CD4-positive, alpha-beta T cell (primary cell): ENCODE results near the gene MGRN1. TPM values are rescaled to one million over a fixed set of nuclear protein-coding genes. Genes with fewer than 3 reads are reported as not detected.

ENCODE experiments used
- ATAC-seq: fragments of 200-7000 bp; cut with Tn5 transposase; one replicate; pipeline ENCODE4 v1.10.0; 2022; ENCODE audit warnings: mild to moderate bottlenecking; ENCODE audit not compliant: poor library complexity
- CTCF ChIA-PET: fragments of 350-600 bp; sonication (Branson Sonifier 250); formaldehyde crosslinking; loops from one replicate; lab custom pipeline; 2021; ENCODE audit warnings: antibody characterized with exemption, inconsistent platforms; lab: Charles Lee
- POLR2A ChIA-PET: fragments of 350-600 bp; sonication (Branson Sonifier 250); formaldehyde crosslinking; loops from one replicate; lab custom pipeline; 2021; ENCODE audit warnings: antibody characterized with exemption, inconsistent platforms; lab: Charles Lee
- DNase-seq, 14 experiments: peaks; one replicate each; pipeline ENCODE4 v3.0.0-alpha.2; 2013 to 2020; ENCODE audit warnings: mixed read lengths in 2 of 14
- H3K27ac ChIP-seq, 2 donors: one replicate each; pipeline versions ENCODE4 v1.5.1 to v1.7.0; 2013; ENCODE audit warnings: low read length in 2 of 2, low read depth in 1 of 2, mild to moderate bottlenecking in 1 of 2
- H3K27me3 ChIP-seq, 2 experiments: 1 replicate in 1 of 2; 2 replicates in 1 of 2; pipeline versions ENCODE4 v1.6.1 to v1.7.0; 2013; ENCODE audit warnings: low read length in 2 of 2, control low read depth in 1 of 2, mild to moderate bottlenecking in 1 of 2, moderate library complexity in 1 of 2; ENCODE audit not compliant: insufficient read depth in 2 of 2, control insufficient read depth in 1 of 2
- H3K36me3 ChIP-seq: one replicate; pipeline ENCODE4 v1.6.1; 2013; ENCODE audit warnings: low read length, control low read depth; ENCODE audit not compliant: insufficient read depth
- H3K4me1 ChIP-seq: one replicate; pipeline ENCODE4 v1.6.1; 2013; ENCODE audit warnings: low read length, control low read depth; ENCODE audit not compliant: insufficient read depth
- H3K4me3 ChIP-seq: one replicate; pipeline ENCODE4 v1.5.1; 2013; ENCODE audit warnings: mild to moderate bottlenecking, low read length, moderate library complexity
- H3K9me3 ChIP-seq, 2 experiments: 1 replicate in 1 of 2; 2 replicates in 1 of 2; pipeline versions ENCODE4 v1.6.1 to v1.7.0; 2013; ENCODE audit warnings: low read length in 2 of 2, mild to moderate bottlenecking in 2 of 2, control low read depth in 1 of 2, moderate library complexity in 1 of 2; ENCODE audit not compliant: control insufficient read depth in 1 of 2, insufficient read depth in 1 of 2
- H3K27ac Mint-ChIP-seq: one replicate; pipeline ENCODE4 v1.8.0; 2020; ENCODE audit warnings: mixed read lengths
- H3K27me3 Mint-ChIP-seq: one replicate; pipeline ENCODE4 v1.8.0; 2021; ENCODE audit warnings: mixed read lengths
- H3K36me3 Mint-ChIP-seq: one replicate; pipeline ENCODE4 v1.8.0; 2021; ENCODE audit warnings: low read depth, mixed read lengths
- H3K4me1 Mint-ChIP-seq: one replicate; pipeline ENCODE4 v1.8.0; 2021; ENCODE audit warnings: low read depth, mixed read lengths
- H3K4me3 Mint-ChIP-seq: one replicate; pipeline ENCODE4 v1.8.0; 2020; ENCODE audit warnings: mild to moderate bottlenecking, mixed read lengths
- H3K9me3 Mint-ChIP-seq: one replicate; pipeline ENCODE4 v1.8.0; 2020; ENCODE audit warnings: mixed read lengths
- intact Hi-C, 2 experiments: fragments of 100-400 bp; cut with DNase I in 1 of 2; cut with micrococcal nuclease in 1 of 2; formaldehyde crosslinking; loops; one replicate each; pipeline versions ENCODE4 v1.15.1 to v1.9.0; 2023 to 2025; cut with DNase I, micrococcal nuclease
- total RNA-seq, 174 experiments: library from RNA in 2 of 174; stranded (reverse) in 2 of 174; gene quantifications; one replicate each; pipeline ENCODE4 v1.2.3 and lab custom pipeline; 2021 to 2026
- TF ChIP-seq, protein P1 (sequence below): fragments of 200-600 bp; IDR thresholded peaks from one replicate; pipeline ENCODE4 v1.8.0; 2022; ENCODE audit warnings: antibody characterized with exemption, mild to moderate bottlenecking

Gene MGRN1
- total RNA-seq, 2 experiments from 2014 or later: 45.9 to 48.6 TPM

DNA sequence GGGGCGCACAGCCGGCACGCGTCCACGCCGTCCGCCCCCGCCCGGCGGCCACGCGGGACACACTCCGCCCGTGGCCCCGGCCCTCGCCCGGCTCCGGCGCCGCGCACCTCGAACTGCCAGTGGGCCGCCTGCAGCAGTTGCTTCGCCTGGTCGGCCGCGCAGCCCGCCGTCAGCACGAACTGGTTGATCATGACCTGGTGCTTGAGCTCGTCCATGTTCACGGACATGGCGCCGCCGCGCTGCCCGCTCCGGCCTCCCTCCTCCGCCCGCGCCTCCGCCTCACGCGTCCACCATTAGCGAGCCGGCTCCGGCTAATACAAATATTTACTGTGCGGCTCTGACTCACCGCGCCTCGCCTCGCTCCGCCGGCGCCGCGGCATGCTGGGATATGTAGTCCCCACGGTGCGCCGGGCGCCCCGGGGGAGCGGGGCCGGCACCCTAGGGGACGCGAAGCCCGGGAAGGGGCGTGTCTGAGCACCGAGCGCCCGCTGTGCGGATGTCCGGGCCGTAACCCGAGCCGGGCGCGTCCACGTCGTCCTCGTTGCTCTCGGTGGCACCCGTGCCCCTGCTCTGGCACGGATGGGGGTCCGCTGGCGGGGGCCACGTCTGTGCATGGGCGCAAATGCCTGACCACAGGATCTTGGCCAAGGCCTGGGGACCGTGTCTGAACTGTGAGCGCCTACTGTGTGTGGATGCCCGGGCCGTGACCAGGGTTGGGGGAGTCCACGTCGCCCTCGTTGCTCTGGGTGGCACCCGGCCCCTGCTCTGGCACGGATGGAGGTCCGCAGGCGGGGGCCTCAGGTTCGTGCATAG, 9.8 kb upstream of the MGRN1 start, which contains the start of gene UBALD1:
UBALD1 (minus strand) TSS at position 318 of the 813 bp plus-strand sequence; CDS start at position 227, 91 bp downstream.
- Mint-ChIP-seq H3K27ac (peak within 1 kb of the TSS; percentile 98), H3K4me3 (peak within 1 kb of the TSS; percentile 99), H3K9me3 (no peaks in the 10 kb centered on the region), H3K36me3 (peaks cover 9% of the 10 kb centered on the region), H3K27me3 (no peaks in the 10 kb centered on the region), H3K4me1 (peaks cover 26% of the 10 kb centered on the region)
- ChIA-PET POLR2A (interaction anchor here (1.5 to 4.9 kb wide), 4 partner anchors 11 to 154 kb away, joined by 5 to 54 read pairs (median 24); partner anchors contain the start of genes MGRN1 and NUDT16L1), CTCF (interaction anchor here (1.6 to 3.1 kb wide), 2 partner anchors 10 to 139 kb away, joined by 3 to 28 read pairs; partner anchors contain the start of genes HMOX2 and MGRN1)
- Histone ChIP-seq H3K36me3 (peaks cover 7% of the 10 kb centered on the region), H3K4me1 (peaks cover 62% of the 10 kb centered on the region), H3K27me3 (no peaks in the 10 kb centered on the region), H3K9me3 (no peaks in the 10 kb centered on the region), H3K4me3 (peak within 1 kb of the TSS; percentile 60), H3K27ac (peak within 1 kb of the TSS; percentile 79 to 82)
- intact Hi-C loops: loop anchor here (5.0 to 10.0 kb wide), 8 partner anchors 38 to 1480 kb away; partner anchors contain the start of genes CDIP1 (in 1 of the 2), CORO7 (in 1 of the 2), DNAJA3 (in 1 of the 2) and PAM16 (in 1 of the 2)
- TF ChIP-seq, protein P1, sequence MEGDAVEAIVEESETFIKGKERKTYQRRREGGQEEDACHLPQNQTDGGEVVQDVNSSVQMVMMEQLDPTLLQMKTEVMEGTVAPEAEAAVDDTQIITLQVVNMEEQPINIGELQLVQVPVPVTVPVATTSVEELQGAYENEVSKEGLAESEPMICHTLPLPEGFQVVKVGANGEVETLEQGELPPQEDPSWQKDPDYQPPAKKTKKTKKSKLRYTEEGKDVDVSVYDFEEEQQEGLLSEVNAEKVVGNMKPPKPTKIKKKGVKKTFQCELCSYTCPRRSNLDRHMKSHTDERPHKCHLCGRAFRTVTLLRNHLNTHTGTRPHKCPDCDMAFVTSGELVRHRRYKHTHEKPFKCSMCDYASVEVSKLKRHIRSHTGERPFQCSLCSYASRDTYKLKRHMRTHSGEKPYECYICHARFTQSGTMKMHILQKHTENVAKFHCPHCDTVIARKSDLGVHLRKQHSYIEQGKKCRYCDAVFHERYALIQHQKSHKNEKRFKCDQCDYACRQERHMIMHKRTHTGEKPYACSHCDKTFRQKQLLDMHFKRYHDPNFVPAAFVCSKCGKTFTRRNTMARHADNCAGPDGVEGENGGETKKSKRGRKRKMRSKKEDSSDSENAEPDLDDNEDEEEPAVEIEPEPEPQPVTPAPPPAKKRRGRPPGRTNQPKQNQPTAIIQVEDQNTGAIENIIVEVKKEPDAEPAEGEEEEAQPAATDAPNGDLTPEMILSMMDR: no peak
- peak; percentile 51 to 91 (median 70) for DNase-seq
- ATAC-seq: peak; percentile 35

DNA sequence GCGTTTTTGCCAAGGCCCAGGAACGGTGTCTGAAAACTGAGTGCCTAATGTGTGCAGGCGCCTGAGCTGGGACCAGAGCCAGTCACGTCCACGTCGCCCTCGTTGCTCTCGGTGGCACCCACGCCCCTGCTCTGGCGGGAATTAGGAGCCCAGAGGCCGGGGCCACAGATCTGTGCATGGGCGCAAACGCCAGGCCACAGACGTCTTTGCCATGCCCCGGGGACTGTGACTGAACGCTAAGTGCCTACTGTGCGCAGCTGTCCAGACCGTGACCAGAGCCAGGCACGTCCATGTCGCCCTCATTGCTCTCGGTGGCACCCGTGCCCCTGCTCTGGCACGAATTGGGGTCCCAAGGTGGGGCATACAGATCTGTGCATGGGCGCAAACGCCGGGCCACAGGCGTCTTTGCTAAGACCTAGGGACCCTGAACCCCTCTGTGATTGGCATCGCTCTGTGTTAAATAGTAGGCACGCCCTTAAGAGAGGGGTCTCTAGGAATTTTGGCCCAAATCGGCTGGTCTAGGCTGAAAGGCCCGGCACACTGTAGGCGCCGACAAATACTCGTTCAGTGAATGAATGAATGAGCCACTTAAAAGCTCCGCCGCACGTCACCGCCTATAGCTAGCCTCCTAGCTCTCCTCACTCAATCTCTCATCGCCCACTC, 9.1 kb upstream of the MGRN1 start:
- TF ChIP-seq, protein P1: no peak
- H3K4me1 Mint-ChIP-seq: peaks cover 26% of the 10 kb centered on the region
- H3K9me3 Mint-ChIP-seq: no peaks in the 10 kb centered on the region
- peak overlapping the region; percentile 99 for H3K4me3 Mint-ChIP-seq
- Histone ChIP-seq H3K4me3 (peak overlapping the region; percentile 60), H3K27me3 (no peaks in the 10 kb centered on the region), H3K36me3 (peaks cover 4% of the 10 kb centered on the region), H3K4me1 (peaks cover 62% of the 10 kb centered on the region), H3K27ac (peak overlapping the region; percentile 79 to 82), H3K9me3 (no peaks in the 10 kb centered on the region)
- H3K27me3 Mint-ChIP-seq: no peaks in the 10 kb centered on the region
- peaks cover 9% of the 10 kb centered on the region for H3K36me3 Mint-ChIP-seq
- intact Hi-C loops: loop anchor here (1.0 to 10.0 kb wide), 10 partner anchors 9 to 1481 kb away; partner anchors contain the start of genes CDIP1 (in 1 of the 2), CORO7 (in 1 of the 2), DNAJA3 (in 1 of the 2) and GLYR1 (in 1 of the 2)
- peak overlapping the region; percentile 98 for H3K27ac Mint-ChIP-seq
- DNase-seq: peak in 3 of 14 experiments; percentile 6 to 60 (median 21)
- POLR2A ChIA-PET: interaction anchor here (1.0 to 4.9 kb wide), 21 partner anchors 10 to 483 kb away, joined by 3 to 54 read pairs (median 6); partner anchors contain the start of genes ANKS3, CORO7, DNAAF8 and GLYR1
- peak; percentile 43 for ATAC-seq
- CTCF ChIA-PET: interaction anchor here (1.1 to 3.1 kb wide), 5 partner anchors 10 to 232 kb away, joined by 3 to 28 read pairs (median 4); partner anchors contain the start of genes ANKS3, DNAAF8, GLYR1 and HMOX2
